ENCODE results near the gene SPOPL. TPM values are rescaled to one million over a fixed set of nuclear protein-coding genes. Genes with fewer than 3 reads are reported as not detected.

The SPOPL gene
- total RNA-seq, 1 experiment from 2014 or later: 13.6 TPM

GRCh38 chr2:138490673-138491494, 10.7 kb upstream of the SPOPL start:
- Histone ChIP-seq H2BK20ac (ENCODE audit: low read depth, low read length, poor library complexity, severe bottlenecking) (no peak overlapping the region), H3K79me2 (ENCODE audit: insufficient read depth, low read length) (no peaks in the 10 kb centered on the region), H4K8ac (replicated peaks; ENCODE audit: insufficient read length, low read depth, low read length) (no peak overlapping the region), H3K4me1 (ENCODE audit: insufficient read depth, low read length) (no peaks in the 10 kb centered on the region), H2BK12ac (ENCODE audit: insufficient read length, low read depth, low read length) (no peak overlapping the region), H2BK15ac (ENCODE audit: low read depth, low read length) (no peak overlapping the region), H3K9me3 (ENCODE audit: control insufficient read depth, low read depth, low read length) (no peaks in the 10 kb centered on the region), H3K4me2 (ENCODE audit: insufficient read depth, insufficient read length, low read length) (no peak overlapping the region), H3K23ac (ENCODE audit: insufficient read length, low read depth, low read length) (no peak overlapping the region), H3K79me1 (ENCODE audit: insufficient read depth, low read depth, low read length, poor library complexity, severe bottlenecking) (no peaks in the 10 kb centered on the region), H2AK5ac (ENCODE audit: insufficient read length, low read length) (no peak overlapping the region), H3K14ac (ENCODE audit: insufficient read depth, low read length) (no peak overlapping the region), H3K23me2 (ENCODE audit: insufficient read length, low read depth, low read length, poor library complexity, severe bottlenecking) (no peaks in the 10 kb centered on the region), H4K91ac (ENCODE audit: insufficient read length, low read depth, low read length) (no peak overlapping the region), H3K27me3 (ENCODE audit: insufficient read depth, low read length) (no peaks in the 10 kb centered on the region; the same call in 1 of the 2 replicates), H3K9ac (ENCODE audit: extremely low read depth, insufficient read length, low read length) (no peak overlapping the region), H3K4ac (ENCODE audit: low read depth, low read length) (no peak overlapping the region), H2AFZ (ENCODE audit: low read length) (no peak overlapping the region), H2BK5ac (ENCODE audit: insufficient read length, low read length) (no peak overlapping the region), H4K20me1 (ENCODE audit: control insufficient read depth, insufficient read depth, insufficient read length) (no peaks in the 10 kb centered on the region), H2BK120ac (ENCODE audit: low read depth, low read length, poor library complexity, severe bottlenecking) (no peak overlapping the region), H3K18ac (ENCODE audit: insufficient read length, low read depth, low read length) (no peak overlapping the region), H4K5ac (ENCODE audit: insufficient read length, low read depth, low read length) (no peak overlapping the region), H3K56ac (ENCODE audit: insufficient read length, low read depth, low read length) (no peak overlapping the region), H3K27ac (ENCODE audit: insufficient read length, low read depth, low read length) (no peak overlapping the region), H3T11ph (ENCODE audit: low read length) (no peak overlapping the region)
- no peak for TF ChIP-seq CTCF (conservative IDR thresholded peaks at IDR 0.05)
- no peak overlapping the region for H3K27ac Mint-ChIP-seq
- H3K4me1 Mint-ChIP-seq: peaks cover 17 to 18% of the 10 kb centered on the region in 2 experiments
- H3K36me3 Mint-ChIP-seq (ENCODE audit: insufficient read depth in 1 of 3, low read depth in 3 of 3): peaks cover 0 to 5% (median 1%) of the 10 kb centered on the region in 3 experiments; a peak in 1 of 7 replicates
- no CpG with 5 or more reads among the region's 4 CpGs for WGBS (ENCODE audit: extremely low coverage, insufficient read length, low lambda C conversion rate)
- H3K9me3 Mint-ChIP-seq: no peaks in the 10 kb centered on the region
- no peaks in the 10 kb centered on the region for H3K27me3 Mint-ChIP-seq (ENCODE audit: low read depth)
- DNase-seq: no peak
- H3K4me3 Mint-ChIP-seq: no peak overlapping the region
